Measurements from ENCODE around the gene CWC25. TPM values are rescaled to one million over a fixed set of nuclear protein-coding genes. Genes with fewer than 3 reads are reported as not detected.
A peak's percentile ranks its signal among the peaks of the same experiment; 100 is the strongest.

CWC25 gene
- total and polyA plus RNA-seq, 2 experiments from 2014 or later = 11.6 to 29.8 TPM

DNA sequence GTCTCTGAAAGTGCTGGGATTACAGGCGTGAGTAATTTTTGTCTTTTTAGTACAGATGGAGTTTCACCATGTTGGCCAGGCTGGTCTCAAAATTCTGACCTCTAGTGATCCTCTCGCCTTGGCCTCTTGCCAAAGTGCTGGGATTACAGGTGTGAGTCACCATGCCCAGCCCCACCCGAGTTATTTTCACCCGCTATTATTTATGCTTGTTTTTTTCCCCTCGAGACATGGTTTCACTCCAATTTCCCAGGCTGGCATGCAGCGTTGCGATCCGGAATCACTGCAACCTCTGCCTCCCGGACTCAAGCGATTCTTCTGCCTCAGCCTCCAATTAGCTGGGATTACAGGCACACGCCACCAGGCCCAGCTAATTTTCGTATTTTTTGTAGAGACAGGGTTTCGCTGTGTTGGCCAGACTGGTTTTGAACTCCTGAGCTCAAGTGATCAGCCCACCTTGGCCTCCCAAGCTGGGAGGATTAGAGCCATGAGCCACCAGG is 19.2 kb upstream of the CWC25 start:
- Mint-ChIP-seq H3K27me3 (ENCODE audit: insufficient read depth, low read depth, poor library complexity) (peaks cover 17% of the 10 kb centered on the region), H3K27ac (peak overlapping the region; percentile 59; the same call in 1 of the 2 replicates)

More for the DNA sequence above, 19.2 kb upstream of the CWC25 start:
- Histone ChIP-seq H3K79me2 (replicated peaks; ENCODE audit: insufficient read depth) (peaks cover 5% of the 10 kb centered on the region; the same call in 1 of the 2 replicates), H3K4me1 (ENCODE audit: insufficient read depth) (no peaks in the 10 kb centered on the region), H3K27ac (ENCODE audit: low read depth) (peak overlapping the region; percentile 53; the same call in 1 of the 2 replicates), H3K4me3 (no peak overlapping the region), H3K27me3 (ENCODE audit: insufficient read depth) (no peaks in the 10 kb centered on the region), H3K36me3 (ENCODE audit: insufficient read depth) (peaks cover 22% of the 10 kb centered on the region), H2AFZ (no peak overlapping the region), H3K9me2 (ENCODE audit: insufficient read depth) (no peaks in the 10 kb centered on the region), H4K20me1 (replicated peaks; ENCODE audit: insufficient read depth) (peaks cover 12% of the 10 kb centered on the region), H3K4me2 (no peak overlapping the region), H3F3A (replicated peaks; ENCODE audit: low read depth) (peaks cover 40% of the 10 kb centered on the region)
- H3K9me3 Mint-ChIP-seq = peaks cover 2% of the 10 kb centered on the region; the same call in 1 of the 3 replicates
- TF ChIP-seq, protein P1, sequence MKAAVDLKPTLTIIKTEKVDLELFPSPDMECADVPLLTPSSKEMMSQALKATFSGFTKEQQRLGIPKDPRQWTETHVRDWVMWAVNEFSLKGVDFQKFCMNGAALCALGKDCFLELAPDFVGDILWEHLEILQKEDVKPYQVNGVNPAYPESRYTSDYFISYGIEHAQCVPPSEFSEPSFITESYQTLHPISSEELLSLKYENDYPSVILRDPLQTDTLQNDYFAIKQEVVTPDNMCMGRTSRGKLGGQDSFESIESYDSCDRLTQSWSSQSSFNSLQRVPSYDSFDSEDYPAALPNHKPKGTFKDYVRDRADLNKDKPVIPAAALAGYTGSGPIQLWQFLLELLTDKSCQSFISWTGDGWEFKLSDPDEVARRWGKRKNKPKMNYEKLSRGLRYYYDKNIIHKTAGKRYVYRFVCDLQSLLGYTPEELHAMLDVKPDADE (IDR thresholded peaks at IDR 0.05) = no peak
- TF ChIP-seq JUNB (IDR thresholded peaks at IDR 0.05; ENCODE audit: unreplicated experiment) = no peak
- no peak for TF ChIP-seq CTCF (conservative IDR thresholded peaks at IDR 0.05; ENCODE audit: low read depth in 2 of 2)
- no peak for TF ChIP-seq STAT1 (IDR thresholded peaks at IDR 0.05; ENCODE audit: unreplicated experiment)
- TF ChIP-seq EZH2 (IDR thresholded peaks at IDR 0.05; ENCODE audit: low read depth, unreplicated experiment) = no peak
- TF ChIP-seq ZNF331 (CRISPR knock-in tag; IDR thresholded peaks at IDR 0.05; ENCODE audit: low read depth) = no peak
- TF ChIP-seq ZNF114 (CRISPR knock-in tag; IDR thresholded peaks at IDR 0.05) = no peak
- TF ChIP-seq ZNF462 (CRISPR knock-in tag; IDR thresholded peaks at IDR 0.05) = no peak
- no peak for TF ChIP-seq EZH2phosphoT487 (IDR thresholded peaks at IDR 0.05; ENCODE audit: unreplicated experiment)
- TF ChIP-seq NANOG (IDR thresholded peaks at IDR 0.05; ENCODE audit: borderline replicate concordance) = no peak
- no peak for TF ChIP-seq REST (IDR thresholded peaks at IDR 0.05; ENCODE audit: unreplicated experiment)
- no peak for TF ChIP-seq POLR2AphosphoS5 (IDR thresholded peaks at IDR 0.05; ENCODE audit: low read depth)
- TF ChIP-seq CREB1 (CRISPR knock-in tag; IDR thresholded peaks at IDR 0.05; ENCODE audit: low read depth) = no peak
- H3K36me3 Mint-ChIP-seq (ENCODE audit: low read depth) = peaks cover 32% of the 10 kb centered on the region
- H3K4me1 Mint-ChIP-seq = peaks cover 5% of the 10 kb centered on the region; the same call in 2 of the 3 replicates
- DNase-seq (ENCODE audit: low spot score) (peak; percentile 11), ATAC-seq (no peak; the same call in 2 of the 3 replicates)
- no peak overlapping the region for H3K4me3 Mint-ChIP-seq

Measured in GM23338 (cell line).